GF-D8 (cell line): ENCODE results near the gene TBC1D30.

Experiments
- DNase-seq: peaks from one replicate; lab custom pipeline; 2025; lab: John Stamatoyannopoulos, UW

The TBC1D30 gene

GRCh38 chr12:64912516-64913255 lies 88.2 kb downstream of the TBC1D30 start:
- no peak for DNase-seq

GRCh38 chr12:64915242-64915641 lies 90.8 kb downstream of the TBC1D30 start:
- DNase-seq, result no peak

GRCh38 chr12:64916411-64917261 lies 92.2 kb downstream of the TBC1D30 start:
- DNase-seq, result no peak

GRCh38 chr12:64918344-64918743 lies 93.9 kb downstream of the TBC1D30 start:
- DNase-seq, result no peak

GRCh38 chr12:64918801-64919200 lies 94.4 kb downstream of the TBC1D30 start:
- DNase-seq, result no peak

- DNase-seq, result no peak
Observed at GRCh38 chr12:64922853-64923252, 98.4 kb downstream of the TBC1D30 start.

- no peak for DNase-seq
Observed at GRCh38 chr12:64923536-64923935, 99.1 kb downstream of the TBC1D30 start.
